ENCODE measurements around the gene TADA2A.
"Not testable (repeated sequence)": the region's sequence is repeated elsewhere in the genome, so short reads cannot be mapped to it uniquely, and the experiment has no call there.

TADA2A gene

DNA sequence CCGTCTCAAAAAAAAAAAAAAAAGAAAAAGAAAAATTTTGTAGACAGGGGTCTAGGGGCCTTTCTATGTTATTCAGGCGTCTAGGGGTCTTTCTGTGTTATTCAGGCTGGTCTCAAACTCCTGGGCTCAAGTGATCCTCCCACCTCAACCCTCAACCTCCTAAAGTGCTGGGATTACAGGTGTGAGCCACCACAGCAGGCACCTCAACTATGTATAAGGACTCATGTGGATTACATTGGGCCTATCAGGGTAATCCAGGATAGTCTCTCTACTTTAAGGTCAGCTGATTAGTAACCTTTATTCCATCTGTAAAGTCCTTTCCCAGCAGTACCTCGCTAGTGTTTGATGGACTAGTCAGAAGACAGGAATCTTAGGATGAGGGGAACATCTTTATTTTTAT is 22.4 kb downstream of the TADA2A start:
- Histone ChIP-seq H3K9ac (ENCODE audit: low read length in 5 of 5) (no peak overlapping the region), H3K4me3 (ENCODE audit: low read depth in 1 of 5, low read length in 5 of 5) (no peak overlapping the region), H3K27me3 (ENCODE audit: control insufficient read depth in 5 of 5, insufficient read depth in 4 of 5, low read length in 5 of 5) (no peaks in the 10 kb centered on the region), H3K36me3 (ENCODE audit: control insufficient read depth in 5 of 5, insufficient read depth in 5 of 5, low read length in 5 of 5) (peaks cover 16 to 59% (median 33%) of the 10 kb centered on the region in 5 donors), H3K27ac (ENCODE audit: low read depth, low read length) (no peak overlapping the region), H3K4me1 (ENCODE audit: control insufficient read depth in 5 of 5, insufficient read depth in 5 of 5, low read length in 5 of 5) (peaks cover 0 to 8% (median 0%) of the 10 kb centered on the region in 5 donors), H3K9me3 (ENCODE audit: control insufficient read depth in 5 of 5, low read length in 5 of 5) (no peaks in the 10 kb centered on the region)

DNA sequence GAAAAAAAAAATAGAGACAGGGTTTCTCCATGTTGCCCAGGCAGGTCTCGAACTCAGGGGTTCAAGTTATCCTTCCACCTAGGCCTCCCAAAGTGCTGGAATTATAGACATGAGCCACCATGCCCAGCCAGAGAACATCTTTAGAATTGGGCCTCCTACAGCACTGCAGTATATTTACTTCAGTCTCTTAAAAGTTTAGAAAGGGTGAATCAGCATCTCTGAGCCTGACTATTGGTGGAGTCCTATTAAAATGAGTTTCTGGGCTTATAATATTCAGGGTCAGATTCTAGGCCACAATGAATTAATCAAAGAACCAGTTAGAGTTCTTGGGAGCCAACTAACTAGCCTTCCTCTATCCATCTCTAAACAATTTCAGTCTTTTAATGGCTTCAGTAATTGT is 22.8 kb downstream of the TADA2A start:
- Histone ChIP-seq H3K4me1 (ENCODE audit: control insufficient read depth in 5 of 5, insufficient read depth in 5 of 5, low read length in 5 of 5) (peaks cover 0 to 8% (median 0%) of the 10 kb centered on the region in 5 donors), H3K9ac (ENCODE audit: low read length in 5 of 5) (no peak overlapping the region), H3K27ac (ENCODE audit: low read depth, low read length) (no peak overlapping the region), H3K27me3 (ENCODE audit: control insufficient read depth in 5 of 5, insufficient read depth in 4 of 5, low read length in 5 of 5) (no peaks in the 10 kb centered on the region), H3K36me3 (ENCODE audit: control insufficient read depth in 5 of 5, insufficient read depth in 5 of 5, low read length in 5 of 5) (peaks cover 16 to 54% (median 33%) of the 10 kb centered on the region in 5 donors), H3K9me3 (ENCODE audit: control insufficient read depth in 5 of 5, low read length in 5 of 5) (no peaks in the 10 kb centered on the region), H3K4me3 (ENCODE audit: low read depth in 1 of 5, low read length in 5 of 5) (no peak overlapping the region)

DNA sequence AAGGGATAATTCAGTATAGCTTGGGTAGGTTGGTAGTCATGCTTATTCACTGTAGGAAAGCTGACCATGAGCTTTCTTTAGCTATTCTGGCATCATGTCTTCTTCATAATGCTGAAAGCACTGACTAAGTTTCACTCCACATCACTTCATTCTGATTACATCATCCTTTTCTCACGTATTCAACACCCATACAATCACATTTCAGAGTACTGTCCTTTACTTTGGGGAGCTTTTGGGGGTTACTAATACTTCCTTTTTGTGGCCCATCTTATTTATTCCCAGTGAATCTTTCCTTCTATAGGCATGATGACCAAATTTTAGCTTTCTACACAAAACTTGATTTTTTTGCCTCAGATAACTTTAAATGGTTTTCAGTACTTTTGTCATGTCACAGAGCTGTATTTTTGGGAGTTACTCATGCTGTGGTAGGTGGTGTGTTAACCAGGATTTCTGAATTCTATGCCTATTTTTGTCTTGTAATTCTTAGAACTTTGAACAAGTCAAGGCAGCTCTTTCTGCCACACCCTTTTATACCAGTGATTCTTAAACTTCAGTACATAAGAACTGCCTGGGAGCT is 23.5 kb downstream of the TADA2A start:
- no peak overlapping the region for H3K4me3 ChIP-seq (ENCODE audit: low read depth in 1 of 5, low read length in 5 of 5)
- H3K27me3 ChIP-seq (ENCODE audit: control insufficient read depth in 5 of 5, insufficient read depth in 4 of 5, low read length in 5 of 5) = no peaks in the 10 kb centered on the region
- H3K36me3 ChIP-seq (ENCODE audit: control insufficient read depth in 5 of 5, insufficient read depth in 5 of 5, low read length in 5 of 5) = peaks cover 15 to 48% (median 27%) of the 10 kb centered on the region in 5 donors
- H3K9me3 ChIP-seq (ENCODE audit: control insufficient read depth in 5 of 5, low read length in 5 of 5) = no peaks in the 10 kb centered on the region
- no peak overlapping the region for H3K9ac ChIP-seq (ENCODE audit: low read length in 5 of 5)
- H3K27ac ChIP-seq (ENCODE audit: low read depth, low read length) = no peak overlapping the region
- H3K4me1 ChIP-seq (ENCODE audit: control insufficient read depth in 5 of 5, insufficient read depth in 5 of 5, low read length in 5 of 5) = peaks cover 0 to 8% (median 0%) of the 10 kb centered on the region in 5 donors

DNA sequence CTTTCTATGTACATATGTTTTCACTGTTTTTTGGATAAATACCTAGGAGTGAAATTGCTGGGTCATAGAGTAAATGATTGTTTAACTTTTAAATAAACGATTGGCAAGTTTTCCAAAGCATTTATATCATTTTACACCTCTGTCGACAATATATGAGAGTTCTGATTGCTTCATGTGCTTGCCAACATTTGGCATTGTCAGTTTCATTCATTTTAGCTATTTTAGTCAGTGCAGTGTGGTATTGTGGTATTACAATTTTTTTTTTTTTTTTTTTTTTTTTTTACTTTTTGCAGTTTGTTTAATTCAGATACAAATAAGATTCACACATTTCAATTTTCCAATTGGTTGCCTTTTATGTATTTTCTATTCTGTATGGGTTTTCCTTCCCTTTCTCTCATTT is 26.0 kb downstream of the TADA2A start:
- peaks cover 4 to 27% (median 10%) of the 10 kb centered on the region in 5 donors for H3K36me3 ChIP-seq (ENCODE audit: control insufficient read depth in 5 of 5, insufficient read depth in 5 of 5, low read length in 5 of 5)

DNA sequence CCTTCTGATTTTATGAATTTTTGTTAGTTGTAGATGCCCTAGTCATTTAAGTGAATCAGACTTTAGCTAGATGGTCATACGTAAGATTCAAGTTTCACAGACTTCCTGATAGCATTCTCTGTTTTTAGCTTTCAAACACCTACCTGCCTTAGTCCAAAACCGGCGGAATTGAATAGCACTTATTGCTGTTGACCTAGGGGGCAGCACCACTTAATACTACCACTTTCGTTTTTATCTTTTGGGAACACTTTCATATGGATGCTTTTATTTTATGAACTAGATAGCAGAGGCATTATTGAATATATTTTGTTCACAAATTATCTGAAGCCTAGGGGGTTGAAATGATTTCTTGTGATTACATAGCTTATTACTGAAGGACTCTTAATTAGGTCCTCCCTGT is 31.5 kb downstream of the TADA2A start:
- Histone ChIP-seq H3K9me3 (ENCODE audit: control insufficient read depth in 5 of 5, low read length in 5 of 5) (no peaks in the 10 kb centered on the region), H3K27me3 (ENCODE audit: control insufficient read depth in 5 of 5, insufficient read depth in 4 of 5, low read length in 5 of 5) (no peaks in the 10 kb centered on the region), H3K4me1 (ENCODE audit: control insufficient read depth in 5 of 5, insufficient read depth in 5 of 5, low read length in 5 of 5) (no peaks in the 10 kb centered on the region), H3K4me3 (ENCODE audit: low read depth in 1 of 5, low read length in 5 of 5) (no peak overlapping the region), H3K36me3 (ENCODE audit: control insufficient read depth in 5 of 5, insufficient read depth in 5 of 5, low read length in 5 of 5) (peaks cover 19 to 50% (median 40%) of the 10 kb centered on the region in 5 donors), H3K27ac (ENCODE audit: low read depth, low read length) (no peak overlapping the region), H3K9ac (ENCODE audit: low read length in 5 of 5) (no peak overlapping the region)

More for the DNA sequence above, 26.0 kb downstream of the TADA2A start:
- no peak overlapping the region for H3K27ac ChIP-seq (ENCODE audit: low read depth, low read length)
- H3K4me3 ChIP-seq (ENCODE audit: low read depth in 1 of 5, low read length in 5 of 5) = no peak overlapping the region
- peaks cover 0 to 8% (median 0%) of the 10 kb centered on the region in 5 donors for H3K4me1 ChIP-seq (ENCODE audit: control insufficient read depth in 5 of 5, insufficient read depth in 5 of 5, low read length in 5 of 5)
- H3K27me3 ChIP-seq (ENCODE audit: control insufficient read depth in 5 of 5, insufficient read depth in 4 of 5, low read length in 5 of 5) = no peaks in the 10 kb centered on the region
- no peak overlapping the region for H3K9ac ChIP-seq (ENCODE audit: low read length in 5 of 5)
- no peaks in the 10 kb centered on the region for H3K9me3 ChIP-seq (ENCODE audit: control insufficient read depth in 5 of 5, low read length in 5 of 5)

DNA sequence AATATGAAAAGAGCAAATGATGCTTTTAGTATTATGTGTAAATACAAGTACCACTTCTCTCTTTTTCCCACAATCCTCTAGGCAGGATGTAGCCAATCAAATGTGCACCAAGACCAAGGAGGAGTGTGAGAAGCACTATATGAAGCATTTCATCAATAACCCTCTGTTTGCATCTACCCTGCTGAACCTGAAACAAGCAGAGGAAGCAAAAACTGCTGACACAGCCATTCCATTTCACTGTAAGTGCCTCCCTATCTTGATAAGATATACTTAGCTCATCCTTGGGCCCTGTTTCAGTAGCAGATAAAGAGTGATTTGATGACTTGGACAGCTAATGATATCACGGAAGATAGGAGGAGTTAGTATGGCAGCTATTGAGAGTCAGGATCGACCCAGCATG is 33.7 kb downstream of the TADA2A start:
- peaks cover 31 to 70% (median 56%) of the 10 kb centered on the region in 5 donors for H3K36me3 ChIP-seq (ENCODE audit: control insufficient read depth in 5 of 5, insufficient read depth in 5 of 5, low read length in 5 of 5)
- no peak overlapping the region for H3K4me3 ChIP-seq (ENCODE audit: low read depth in 1 of 5, low read length in 5 of 5)
- H3K9ac ChIP-seq (ENCODE audit: low read length in 5 of 5) = no peak overlapping the region
- no peaks in the 10 kb centered on the region for H3K4me1 ChIP-seq (ENCODE audit: control insufficient read depth in 5 of 5, insufficient read depth in 5 of 5, low read length in 5 of 5)
- H3K27me3 ChIP-seq (ENCODE audit: control insufficient read depth in 5 of 5, insufficient read depth in 4 of 5, low read length in 5 of 5) = no peaks in the 10 kb centered on the region
- no peaks in the 10 kb centered on the region for H3K9me3 ChIP-seq (ENCODE audit: control insufficient read depth in 5 of 5, low read length in 5 of 5)
- H3K27ac ChIP-seq (ENCODE audit: low read depth, low read length) = no peak overlapping the region

DNA sequence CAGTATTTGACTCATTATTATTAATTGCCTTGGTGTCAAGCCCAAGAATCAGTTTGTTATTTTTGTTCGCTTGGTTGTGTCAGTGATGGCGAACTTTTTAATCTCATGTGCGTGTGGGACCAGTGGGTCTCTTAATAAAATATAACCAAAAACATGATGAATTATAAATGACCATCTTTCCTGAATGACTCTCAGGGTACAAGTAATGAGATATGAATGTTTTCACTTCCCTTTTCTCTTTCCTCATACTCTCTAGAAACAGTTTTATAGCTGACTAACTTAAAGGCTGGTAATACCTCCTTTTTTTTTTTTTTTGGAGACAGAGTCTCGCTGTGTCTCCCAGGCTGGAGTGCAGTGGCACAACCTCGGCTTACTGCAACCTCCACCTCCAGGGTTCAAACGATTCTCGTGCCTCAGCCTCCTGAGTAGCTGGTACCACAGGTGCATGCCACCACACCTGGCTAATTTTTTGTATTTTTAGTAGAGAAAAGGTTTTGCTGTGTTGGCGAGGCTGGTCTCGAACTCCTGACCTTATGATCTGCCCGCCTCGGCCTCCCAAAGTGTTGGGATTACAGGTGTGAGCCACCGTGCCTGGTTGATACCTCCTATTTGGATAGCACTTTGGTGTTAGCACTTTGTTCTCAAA is 34.8 kb downstream of the TADA2A start:
- H3K36me3 ChIP-seq (ENCODE audit: control insufficient read depth in 5 of 5, insufficient read depth in 5 of 5, low read length in 5 of 5) = peaks cover 35 to 75% (median 59%) of the 10 kb centered on the region in 5 donors
- H3K9me3 ChIP-seq (ENCODE audit: control insufficient read depth in 5 of 5, low read length in 5 of 5) = not testable (repeated sequence)

DNA sequence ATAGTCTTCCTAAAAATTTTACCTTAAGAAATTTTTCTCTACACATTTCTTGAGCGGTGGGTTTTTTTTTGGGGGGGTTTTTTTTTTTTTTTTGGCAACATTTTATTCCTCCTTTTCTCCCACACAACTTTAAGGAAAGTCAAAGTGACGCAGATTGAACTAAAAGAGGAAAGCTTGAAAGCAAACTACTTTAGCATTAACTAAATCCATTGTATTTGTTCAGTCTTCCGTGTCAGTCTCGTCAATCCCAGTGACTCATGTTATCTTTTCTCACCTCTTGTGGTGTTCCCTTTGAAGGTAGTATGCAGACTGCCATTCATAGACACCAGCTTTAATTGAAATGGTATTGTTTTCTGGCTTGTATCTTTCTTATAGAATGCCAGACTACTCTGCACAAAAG is 39.3 kb downstream of the TADA2A start:
- H3K36me3 ChIP-seq (ENCODE audit: control insufficient read depth in 5 of 5, insufficient read depth in 5 of 5, low read length in 5 of 5) = peaks cover 35 to 72% (median 50%) of the 10 kb centered on the region in 5 donors
- no peaks in the 10 kb centered on the region for H3K4me1 ChIP-seq (ENCODE audit: control insufficient read depth in 5 of 5, insufficient read depth in 5 of 5, low read length in 5 of 5)
- H3K4me3 ChIP-seq (ENCODE audit: low read depth in 1 of 5, low read length in 5 of 5) = no peak overlapping the region
- no peak overlapping the region for H3K27ac ChIP-seq (ENCODE audit: low read depth, low read length)
- H3K27me3 ChIP-seq (ENCODE audit: control insufficient read depth in 5 of 5, insufficient read depth in 4 of 5, low read length in 5 of 5) = no peaks in the 10 kb centered on the region
- no peak overlapping the region for H3K9ac ChIP-seq (ENCODE audit: low read length in 5 of 5)
- no peaks in the 10 kb centered on the region for H3K9me3 ChIP-seq (ENCODE audit: control insufficient read depth in 5 of 5, low read length in 5 of 5)

More for the DNA sequence above, 34.8 kb downstream of the TADA2A start:
- H3K27ac ChIP-seq (ENCODE audit: low read depth, low read length); H3K9ac ChIP-seq (ENCODE audit: low read length in 5 of 5); H3K27me3 ChIP-seq (ENCODE audit: control insufficient read depth in 5 of 5, insufficient read depth in 4 of 5, low read length in 5 of 5); H3K4me3 ChIP-seq (ENCODE audit: low read depth in 1 of 5, low read length in 5 of 5); H3K4me1 ChIP-seq (ENCODE audit: control insufficient read depth in 5 of 5, insufficient read depth in 5 of 5, low read length in 5 of 5): not testable (repeated sequence)

DNA sequence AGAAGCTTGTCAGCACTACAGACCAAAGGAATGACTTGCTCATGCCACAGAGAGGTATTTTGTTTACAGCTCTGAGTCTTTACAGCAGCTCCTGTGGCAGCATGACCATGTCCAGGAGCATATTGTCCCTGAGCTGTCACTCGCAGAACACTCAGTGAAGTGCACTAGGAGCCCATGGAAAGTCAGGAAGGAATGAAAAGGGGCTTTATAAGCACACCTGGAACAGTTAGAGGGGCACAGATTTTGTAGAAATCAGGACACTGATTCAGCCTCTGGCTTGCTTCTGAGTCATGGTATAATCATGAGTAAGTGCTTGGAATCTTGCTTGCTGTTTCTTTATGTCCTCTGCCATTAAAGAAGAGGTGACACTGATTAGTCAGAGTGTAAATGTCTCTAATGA is 41.0 kb downstream of the TADA2A start:
- Histone ChIP-seq H3K27ac (ENCODE audit: low read depth, low read length) (no peak overlapping the region), H3K36me3 (ENCODE audit: control insufficient read depth in 5 of 5, insufficient read depth in 5 of 5, low read length in 5 of 5) (peaks cover 33 to 60% (median 38%) of the 10 kb centered on the region in 5 donors)

DNA sequence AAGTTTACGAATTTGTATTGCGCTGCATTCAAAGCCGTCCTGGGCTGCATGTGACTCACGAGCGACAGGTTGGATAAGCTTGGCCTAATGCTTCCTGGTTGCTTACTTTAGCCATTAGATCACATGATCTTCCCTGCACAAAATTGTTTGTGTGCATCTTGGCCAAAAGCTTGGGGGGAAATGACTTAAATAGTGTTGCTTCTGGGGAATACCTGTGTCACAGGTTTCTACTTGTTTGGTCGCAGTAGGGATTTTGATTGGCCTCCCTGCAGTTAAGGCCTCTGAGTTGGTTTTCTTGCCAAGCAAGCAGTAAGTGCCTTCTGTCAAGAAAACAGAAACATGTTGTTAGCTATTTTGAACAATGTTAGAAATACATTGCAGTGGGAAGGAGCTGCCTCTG is 43.4 kb downstream of the TADA2A start:
- Histone ChIP-seq H3K9me3 (ENCODE audit: control insufficient read depth in 5 of 5, low read length in 5 of 5) (no peaks in the 10 kb centered on the region), H3K4me1 (ENCODE audit: control insufficient read depth in 5 of 5, insufficient read depth in 5 of 5, low read length in 5 of 5) (no peaks in the 10 kb centered on the region), H3K27me3 (ENCODE audit: control insufficient read depth in 5 of 5, insufficient read depth in 4 of 5, low read length in 5 of 5) (no peaks in the 10 kb centered on the region), H3K36me3 (ENCODE audit: control insufficient read depth in 5 of 5, insufficient read depth in 5 of 5, low read length in 5 of 5) (peaks cover 11 to 38% (median 24%) of the 10 kb centered on the region in 5 donors), H3K9ac (ENCODE audit: low read length in 5 of 5) (no peak overlapping the region), H3K4me3 (ENCODE audit: low read depth in 1 of 5, low read length in 5 of 5) (no peak overlapping the region), H3K27ac (ENCODE audit: low read depth, low read length) (no peak overlapping the region)

More for the DNA sequence above, 41.0 kb downstream of the TADA2A start:
- no peaks in the 10 kb centered on the region for H3K27me3 ChIP-seq (ENCODE audit: control insufficient read depth in 5 of 5, insufficient read depth in 4 of 5, low read length in 5 of 5)
- H3K9ac ChIP-seq (ENCODE audit: low read length in 5 of 5) = no peak overlapping the region
- H3K4me3 ChIP-seq (ENCODE audit: low read depth in 1 of 5, low read length in 5 of 5) = no peak overlapping the region
- no peaks in the 10 kb centered on the region for H3K9me3 ChIP-seq (ENCODE audit: control insufficient read depth in 5 of 5, low read length in 5 of 5)
- H3K4me1 ChIP-seq (ENCODE audit: control insufficient read depth in 5 of 5, insufficient read depth in 5 of 5, low read length in 5 of 5) = no peaks in the 10 kb centered on the region
